Sigmoid colon (tissue), 3 donors: ENCODE data around the gene TTC22.

Experiments
- CTCF ChIP-seq, 4 experiments: fragments of 450-650 bp in 3 of 4; fragments of 200-600 bp in 1 of 4; IDR thresholded peaks; one replicate each; pipeline ENCODE4 v1.5.1; 2016 to 2019; ENCODE audit warnings: antibody characterized with exemption in 4 of 4, mild to moderate bottlenecking in 3 of 4, moderate library complexity in 2 of 4
- POLR2A ChIP-seq, 2 donors: fragments of 450-650 bp; IDR thresholded peaks; one replicate each; pipeline ENCODE4 v1.6.1; 2016; ENCODE audit warnings: antibody characterized with exemption in 2 of 2, mild to moderate bottlenecking in 2 of 2, moderate library complexity in 2 of 2

- no peak for TF ChIP-seq POLR2A (IDR thresholded peaks at IDR 0.05)
- TF ChIP-seq CTCF (IDR thresholded peaks at IDR 0.05): no peak
Measured at GRCh38 chr1:54834007-54834541, 33.0 kb upstream of the TTC22 start.
